ENCODE measurements around the gene WHRN. TPM values are rescaled to one million over a fixed set of nuclear protein-coding genes. Genes with fewer than 3 reads are reported as not detected.

Gene WHRN
- total and polyA plus RNA-seq, 2 experiments from 2014 or later: 8.3 to 8.9 TPM

GRCh38 chr9:114433086-114433485, 72.2 kb downstream of the WHRN start (continued):
- TF ChIP-seq REST (IDR thresholded peaks at IDR 0.05; ENCODE audit: unreplicated experiment): no peak
- TF ChIP-seq NANOG (IDR thresholded peaks at IDR 0.05; ENCODE audit: borderline replicate concordance): no peak

- no peak overlapping the region for H3K27ac ChIP-seq (ENCODE audit: low read depth)
- H3K36me3 ChIP-seq (ENCODE audit: insufficient read depth): no peaks in the 10 kb centered on the region
- no peak overlapping the region for H3K4me2 ChIP-seq
- no peaks in the 10 kb centered on the region for H3K4me1 ChIP-seq (ENCODE audit: insufficient read depth)
- no peak for DNase-seq (ENCODE audit: low spot score)
- no peaks in the 10 kb centered on the region for H3F3A ChIP-seq (replicated peaks; ENCODE audit: low read depth)
- no peak overlapping the region for H3K4me3 ChIP-seq
- Mint-ChIP-seq H3K4me3 (no peak overlapping the region), H3K27me3 (ENCODE audit: insufficient read depth, low read depth, poor library complexity) (peaks cover 2% of the 10 kb centered on the region), H3K36me3 (ENCODE audit: low read depth) (no peaks in the 10 kb centered on the region), H3K9me3 (no peaks in the 10 kb centered on the region), H3K27ac (no peak overlapping the region), H3K4me1 (peaks cover 5% of the 10 kb centered on the region; the same call in 1 of the 3 replicates)
- ATAC-seq: no peak
- H3K79me2 ChIP-seq (replicated peaks; ENCODE audit: insufficient read depth): no peaks in the 10 kb centered on the region
- no peak for TF ChIP-seq POLR2AphosphoS5 (IDR thresholded peaks at IDR 0.05; ENCODE audit: low read depth)
- TF ChIP-seq CTCF (conservative IDR thresholded peaks at IDR 0.05; ENCODE audit: low read depth in 2 of 2): no peak
- TF ChIP-seq REST (IDR thresholded peaks at IDR 0.05; ENCODE audit: unreplicated experiment): no peak
- no peaks in the 10 kb centered on the region for H4K20me1 ChIP-seq (replicated peaks; ENCODE audit: insufficient read depth)
- H2AFZ ChIP-seq: no peak overlapping the region
- H3K9me2 ChIP-seq (ENCODE audit: insufficient read depth): no peaks in the 10 kb centered on the region
- H3K27me3 ChIP-seq (ENCODE audit: insufficient read depth): no peaks in the 10 kb centered on the region
These were observed 72.8 kb downstream of the WHRN start for GRCh38 chr9:114432323-114433067.

Data from GM23338 (cell line).